Measurements from ENCODE around the gene ZNF280D. TPM values are rescaled to one million over a fixed set of nuclear protein-coding genes. Genes with fewer than 3 reads are reported as not detected.

ZNF280D gene
- total and polyA plus RNA-seq, 12 donors: 16.9 to 67.5 (median 46.1) TPM

DNA sequence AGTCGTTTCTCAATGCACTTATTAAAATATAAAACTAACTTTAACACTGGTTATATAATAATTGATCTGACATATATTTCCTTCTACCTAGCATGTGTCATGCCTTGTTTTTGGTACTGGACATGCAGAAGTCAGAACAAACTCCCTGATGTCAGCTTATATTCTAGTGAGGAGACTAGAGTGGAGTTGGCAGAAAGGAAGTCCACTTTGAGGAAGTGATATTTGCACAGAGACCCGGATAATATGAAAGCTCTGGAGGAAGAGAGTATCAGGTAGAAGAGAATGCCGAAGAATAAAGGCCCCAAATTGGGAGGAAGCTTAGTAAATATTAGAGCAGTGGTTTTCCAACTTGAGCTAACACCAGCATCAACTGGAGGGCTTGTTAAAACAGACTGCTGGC is 24.6 kb upstream of the ZNF280D start:
- Histone ChIP-seq H3K9me3 (replicated peaks in 1 of 3) (no peaks in the 10 kb centered on the region), H3K27me3 (no peaks in the 10 kb centered on the region), H3K4me1 (replicated peaks in 1 of 2) (peaks cover 3 to 15% of the 10 kb centered on the region in 2 donors), H3K4me3 (no peak overlapping the region), H3K27ac (no peak overlapping the region), H3K36me3 (replicated peaks in 1 of 2) (no peaks in the 10 kb centered on the region)
- intact Hi-C loops (cut with DNase I): no loop called here
- DNase-seq: no peak
- TF ChIP-seq POLR2A (IDR thresholded peaks at IDR 0.05): no peak
- TF ChIP-seq, protein P1, sequence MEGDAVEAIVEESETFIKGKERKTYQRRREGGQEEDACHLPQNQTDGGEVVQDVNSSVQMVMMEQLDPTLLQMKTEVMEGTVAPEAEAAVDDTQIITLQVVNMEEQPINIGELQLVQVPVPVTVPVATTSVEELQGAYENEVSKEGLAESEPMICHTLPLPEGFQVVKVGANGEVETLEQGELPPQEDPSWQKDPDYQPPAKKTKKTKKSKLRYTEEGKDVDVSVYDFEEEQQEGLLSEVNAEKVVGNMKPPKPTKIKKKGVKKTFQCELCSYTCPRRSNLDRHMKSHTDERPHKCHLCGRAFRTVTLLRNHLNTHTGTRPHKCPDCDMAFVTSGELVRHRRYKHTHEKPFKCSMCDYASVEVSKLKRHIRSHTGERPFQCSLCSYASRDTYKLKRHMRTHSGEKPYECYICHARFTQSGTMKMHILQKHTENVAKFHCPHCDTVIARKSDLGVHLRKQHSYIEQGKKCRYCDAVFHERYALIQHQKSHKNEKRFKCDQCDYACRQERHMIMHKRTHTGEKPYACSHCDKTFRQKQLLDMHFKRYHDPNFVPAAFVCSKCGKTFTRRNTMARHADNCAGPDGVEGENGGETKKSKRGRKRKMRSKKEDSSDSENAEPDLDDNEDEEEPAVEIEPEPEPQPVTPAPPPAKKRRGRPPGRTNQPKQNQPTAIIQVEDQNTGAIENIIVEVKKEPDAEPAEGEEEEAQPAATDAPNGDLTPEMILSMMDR (IDR thresholded peaks at IDR 0.05): no peak
- 68 to 84% (median 77%) methylated on average over 3 of the region's 3 CpGs for WGBS, 4 donors

DNA sequence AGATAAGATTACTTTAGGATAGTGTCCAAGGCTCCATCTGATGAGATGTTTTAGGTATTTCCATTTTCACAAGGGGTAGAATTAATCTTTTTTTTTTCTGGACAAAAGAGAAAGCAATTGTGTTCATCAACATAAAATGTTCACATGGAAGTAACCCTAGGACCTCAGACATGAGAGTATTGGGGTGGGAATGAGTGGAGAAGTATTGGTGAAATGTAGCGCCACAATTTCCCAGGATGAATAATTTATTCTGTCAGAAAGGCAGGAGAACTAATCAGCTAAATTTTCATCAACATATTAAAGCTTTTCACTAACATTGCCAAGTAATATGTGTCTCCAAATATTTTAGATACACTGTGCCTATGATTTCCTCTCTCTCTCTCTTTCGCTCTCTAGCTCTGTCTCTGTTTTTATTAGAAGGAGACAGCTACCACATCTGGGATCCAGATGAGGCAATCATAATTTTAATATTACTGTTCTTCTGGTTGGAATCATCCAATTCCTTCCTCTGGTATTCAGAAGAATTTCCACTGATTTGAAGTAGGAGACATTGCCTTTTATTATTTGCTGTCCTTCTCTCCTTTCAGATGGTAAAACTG is 21.6 kb upstream of the ZNF280D start:
- TF ChIP-seq, protein P1 (IDR thresholded peaks at IDR 0.05): no peak
- TF ChIP-seq POLR2A (IDR thresholded peaks at IDR 0.05): no peak
- Histone ChIP-seq H3K36me3 (replicated peaks in 1 of 2) (no peaks in the 10 kb centered on the region), H3K4me1 (replicated peaks in 1 of 2) (peaks cover 0 to 13% of the 10 kb centered on the region in 2 donors), H3K4me3 (no peak overlapping the region), H3K27ac (no peak overlapping the region), H3K27me3 (no peaks in the 10 kb centered on the region), H3K9me3 (replicated peaks in 1 of 3) (no peaks in the 10 kb centered on the region)
- 77 to 87% (median 82%) methylated on average over 2 of the region's 2 CpGs for WGBS, 4 donors
- DNase-seq: no peak
- intact Hi-C loops (cut with DNase I): no loop called here

DNA sequence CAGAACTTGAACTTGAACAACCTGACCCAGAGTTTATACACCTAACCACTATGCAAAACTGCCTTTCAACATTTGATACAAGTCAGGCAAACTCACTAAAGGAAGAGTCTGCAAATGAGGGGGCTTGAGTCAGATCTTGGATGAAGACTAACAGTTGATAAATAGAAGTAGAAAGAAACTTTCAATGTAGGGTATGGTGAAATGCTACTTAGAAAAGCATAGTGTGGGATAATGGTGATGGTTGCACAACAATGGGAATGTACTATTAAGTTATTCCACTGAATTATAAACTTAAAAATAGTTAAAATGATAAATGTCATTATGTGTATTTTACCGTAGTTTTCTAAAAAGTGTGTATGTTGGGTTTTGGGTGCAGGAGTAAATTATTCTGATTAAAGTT is 19.7 kb upstream of the ZNF280D start:
- TF ChIP-seq POLR2A (IDR thresholded peaks at IDR 0.05): no peak
- TF ChIP-seq, protein P1 (IDR thresholded peaks at IDR 0.05): no peak
- no peak for DNase-seq
- 93 to 98% (median 96%) methylated on average over 1 of the region's 1 CpG for WGBS, 4 donors
- intact Hi-C loops (cut with DNase I): no loop called here
- Histone ChIP-seq H3K4me3 (no peak overlapping the region), H3K9me3 (replicated peaks in 1 of 3) (no peaks in the 10 kb centered on the region), H3K27me3 (no peaks in the 10 kb centered on the region), H3K4me1 (replicated peaks in 1 of 2) (peaks cover 0 to under 1% of the 10 kb centered on the region in 2 donors), H3K27ac (no peak overlapping the region), H3K36me3 (replicated peaks in 1 of 2) (no peaks in the 10 kb centered on the region)

DNA sequence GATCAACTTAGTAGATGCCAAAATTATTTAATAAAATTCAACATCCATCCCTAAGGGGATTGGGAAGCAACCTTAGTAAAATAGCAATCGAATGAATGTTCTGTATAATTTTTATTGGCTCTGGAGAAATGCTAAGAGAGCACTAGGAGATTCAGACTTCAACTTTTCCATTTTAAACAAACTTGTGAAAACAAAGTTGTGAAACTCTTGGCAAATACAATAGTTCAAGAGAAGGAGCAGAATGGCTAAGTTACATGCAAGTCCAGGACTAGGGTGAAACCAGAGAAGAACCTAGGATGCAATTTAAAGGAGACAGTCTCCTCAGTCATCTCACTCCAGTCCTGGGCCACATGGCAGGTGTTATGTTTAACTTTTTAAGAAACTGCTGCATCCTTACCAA is 16.7 kb upstream of the ZNF280D start:
- no peaks in the 10 kb centered on the region for H3K36me3 ChIP-seq (replicated peaks in 1 of 2)
- DNase-seq: no peak
- H3K27me3 ChIP-seq: no peaks in the 10 kb centered on the region
- TF ChIP-seq POLR2A (IDR thresholded peaks at IDR 0.05): no peak
- TF ChIP-seq, protein P1 (IDR thresholded peaks at IDR 0.05): no peak
- 73 to 79% (median 75%) methylated on average over 1 of the region's 1 CpG for WGBS, 4 donors
- intact Hi-C loops (cut with DNase I): no loop called here
- no peak overlapping the region for H3K4me3 ChIP-seq
- no peaks in the 10 kb centered on the region for H3K9me3 ChIP-seq (replicated peaks in 1 of 3)
- no peaks in the 10 kb centered on the region for H3K4me1 ChIP-seq (replicated peaks in 1 of 2)
- H3K27ac ChIP-seq: no peak overlapping the region

Data from adrenal gland (tissue), 12 donors.